Vagina (tissue), 2 donors: ENCODE measurements around the gene SKOR1. TPM values are rescaled to one million over a fixed set of nuclear protein-coding genes. Genes with fewer than 3 reads are reported as not detected.

ENCODE experiments used
- DNase-seq, 2 donors: peaks; one replicate each; pipeline ENCODE4 v3.0.0-alpha.2; 2017; ENCODE audit errors: extremely low spot score in 2 of 2
- H3K27ac ChIP-seq: fragments of 200-600 bp; sonication (generic); one replicate; pipeline ENCODE4 v1.5.1; 2019
- H3K27me3 ChIP-seq: fragments of 200-600 bp; sonication (generic); one replicate; pipeline ENCODE4 v1.5.1; 2019
- H3K36me3 ChIP-seq, 2 donors: fragments of 200-600 bp; sonication (generic); one replicate each; pipeline ENCODE4 v1.5.1; 2017 to 2019
- H3K4me1 ChIP-seq: fragments of 200-600 bp; sonication (generic); one replicate; pipeline ENCODE4 v1.5.1; 2019
- H3K4me3 ChIP-seq, 2 donors: fragments of 200-600 bp; sonication (generic); 1 replicate in 1 of 2; 2 replicates in 1 of 2; pipeline ENCODE4 v1.5.1; 2016 to 2019
- H3K9me3 ChIP-seq: fragments of 200-600 bp; sonication (generic); one replicate; pipeline ENCODE4 v1.5.1; 2019
- CTCF ChIP-seq, 3 experiments: fragments of 450-650 bp in 2 of 3; fragments of 200-600 bp in 1 of 3; sonication (generic) in 1 of 3; IDR thresholded peaks; one replicate each; pipeline ENCODE4 v1.5.1; 2017 to 2019; ENCODE audit warnings: antibody characterized with exemption in 3 of 3, mild to moderate bottlenecking in 2 of 3, moderate library complexity in 2 of 3
- POLR2A ChIP-seq, 2 donors: fragments of 450-650 bp; IDR thresholded peaks; one replicate each; pipeline ENCODE4 v1.6.1; 2017; ENCODE audit warnings: antibody characterized with exemption in 2 of 2, mild to moderate bottlenecking in 2 of 2, moderate library complexity in 2 of 2
- POLR2AphosphoS5 ChIP-seq, 2 donors: sonication (generic); formaldehyde crosslinking; IDR thresholded peaks; one replicate each; pipeline ENCODE4 v1.9.0; 2017; ENCODE audit warnings: antibody characterized with exemption in 2 of 2, mild to moderate bottlenecking in 2 of 2, low read depth in 1 of 2; ENCODE audit not compliant: insufficient read depth in 1 of 2
- intact Hi-C: fragments of 100-400 bp; cut with DNase I; formaldehyde crosslinking; loops from one replicate; pipeline ENCODE4 v1.15.1; 2023
- total RNA-seq: library from RNA; depleted of rRNA; stranded (reverse); fragments of >200 nt; gene quantifications from one replicate; pipeline ENCODE4 v1.2.3, GENCODE V29; 2016

SKOR1 gene
- total RNA-seq, 1 donor from 2014 or later = 0.25 TPM

GRCh38 chr15:67803299-67803698, 22.0 kb upstream of the SKOR1 start:
- H3K36me3 ChIP-seq = peaks cover 0 to 6% of the 10 kb centered on the region in 2 donors
- H3K4me3 ChIP-seq = no peak overlapping the region
- H3K27me3 ChIP-seq = no peaks in the 10 kb centered on the region
- intact Hi-C loops = no loop called here
- no peaks in the 10 kb centered on the region for H3K9me3 ChIP-seq
- DNase-seq = no peak
- TF ChIP-seq POLR2AphosphoS5 (IDR thresholded peaks at IDR 0.05; ENCODE audit: insufficient read depth in 1 of 2, low read depth in 1 of 2) = no peak
- TF ChIP-seq CTCF (IDR thresholded peaks at IDR 0.05) = no peak
- no peak for TF ChIP-seq POLR2A (IDR thresholded peaks at IDR 0.05)
- H3K4me1 ChIP-seq = no peaks in the 10 kb centered on the region
- H3K27ac ChIP-seq = no peak overlapping the region

- H3K36me3 ChIP-seq = peaks cover 0 to 6% of the 10 kb centered on the region in 2 donors
- H3K27ac ChIP-seq = no peak overlapping the region
- no peaks in the 10 kb centered on the region for H3K27me3 ChIP-seq
- intact Hi-C loops = no loop called here
- H3K9me3 ChIP-seq = no peaks in the 10 kb centered on the region
- DNase-seq = no peak
- no peaks in the 10 kb centered on the region for H3K4me1 ChIP-seq
- no peak for TF ChIP-seq POLR2A (IDR thresholded peaks at IDR 0.05)
- TF ChIP-seq POLR2AphosphoS5 (IDR thresholded peaks at IDR 0.05; ENCODE audit: insufficient read depth in 1 of 2, low read depth in 1 of 2) = no peak
- no peak for TF ChIP-seq CTCF (IDR thresholded peaks at IDR 0.05)
- no peak overlapping the region for H3K4me3 ChIP-seq
Observed at GRCh38 chr15:67803996-67804843, 21.1 kb upstream of the SKOR1 start.

- Histone ChIP-seq H3K27ac (no peak overlapping the region), H3K4me3 (no peak overlapping the region), H3K36me3 (peaks cover 0 to 6% of the 10 kb centered on the region in 2 donors), H3K27me3 (no peaks in the 10 kb centered on the region), H3K9me3 (no peaks in the 10 kb centered on the region), H3K4me1 (no peaks in the 10 kb centered on the region)
- no peak for TF ChIP-seq POLR2AphosphoS5 (IDR thresholded peaks at IDR 0.05; ENCODE audit: insufficient read depth in 1 of 2, low read depth in 1 of 2)
- TF ChIP-seq POLR2A (IDR thresholded peaks at IDR 0.05) = no peak
- no peak for TF ChIP-seq CTCF (IDR thresholded peaks at IDR 0.05)
- intact Hi-C loops = no loop called here
- no peak for DNase-seq
Observed at GRCh38 chr15:67805008-67805665, 20.2 kb upstream of the SKOR1 start.

GRCh38 chr15:67805666-67806516, 19.4 kb upstream of the SKOR1 start:
- Histone ChIP-seq H3K27ac (no peak overlapping the region), H3K27me3 (no peaks in the 10 kb centered on the region), H3K4me3 (no peak overlapping the region), H3K4me1 (no peaks in the 10 kb centered on the region), H3K9me3 (no peaks in the 10 kb centered on the region), H3K36me3 (peaks cover 0 to 6% of the 10 kb centered on the region in 2 donors)
- intact Hi-C loops = no loop called here
- DNase-seq = no peak
- TF ChIP-seq POLR2A (IDR thresholded peaks at IDR 0.05) (no peak), CTCF (IDR thresholded peaks at IDR 0.05) (no peak), POLR2AphosphoS5 (IDR thresholded peaks at IDR 0.05; ENCODE audit: insufficient read depth in 1 of 2, low read depth in 1 of 2) (no peak)
